Eye (tissue), 1 donor: Measurements from ENCODE around the gene SNRNP25.

Source experiments
- DNase-seq: peaks from one replicate; pipeline ENCODE4 v3.0.0-alpha.2; 2015

SNRNP25 gene

DNA sequence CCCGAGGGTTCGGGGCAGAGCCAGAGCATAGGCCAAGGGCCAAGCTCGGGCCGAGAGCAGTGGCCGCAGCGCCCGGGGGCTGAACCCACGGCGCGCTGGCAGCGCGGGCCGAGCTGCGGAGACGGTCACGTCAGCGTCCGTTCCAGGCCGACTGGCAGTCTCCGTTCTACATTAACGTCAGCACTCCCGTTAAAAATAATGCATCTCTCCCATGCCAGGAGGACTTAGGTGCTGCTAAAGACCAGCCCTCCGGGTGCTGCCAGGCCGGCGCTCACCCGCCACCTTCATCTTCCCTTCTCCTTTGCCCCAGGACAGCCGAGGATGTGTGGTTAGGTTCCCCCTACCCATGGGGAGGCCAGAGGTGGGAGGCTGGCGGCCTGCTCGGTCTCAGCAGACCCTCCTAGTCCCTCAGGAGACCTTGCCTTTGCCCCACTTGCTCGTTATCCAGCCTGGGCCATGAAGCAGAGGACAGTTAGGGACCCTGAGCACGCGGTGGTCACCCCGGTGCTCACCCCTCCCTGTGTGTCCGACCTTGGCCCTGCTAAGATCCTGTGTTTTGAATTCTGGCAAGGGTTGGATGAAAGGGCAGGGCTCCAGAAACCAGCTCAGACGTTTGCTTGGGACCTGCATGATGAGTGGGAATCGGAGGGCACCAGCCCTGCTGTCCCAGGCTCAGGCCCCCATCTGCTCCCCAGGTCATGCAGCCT is 25.0 kb downstream of the SNRNP25 start:
- peak; percentile 62 for DNase-seq

DNA sequence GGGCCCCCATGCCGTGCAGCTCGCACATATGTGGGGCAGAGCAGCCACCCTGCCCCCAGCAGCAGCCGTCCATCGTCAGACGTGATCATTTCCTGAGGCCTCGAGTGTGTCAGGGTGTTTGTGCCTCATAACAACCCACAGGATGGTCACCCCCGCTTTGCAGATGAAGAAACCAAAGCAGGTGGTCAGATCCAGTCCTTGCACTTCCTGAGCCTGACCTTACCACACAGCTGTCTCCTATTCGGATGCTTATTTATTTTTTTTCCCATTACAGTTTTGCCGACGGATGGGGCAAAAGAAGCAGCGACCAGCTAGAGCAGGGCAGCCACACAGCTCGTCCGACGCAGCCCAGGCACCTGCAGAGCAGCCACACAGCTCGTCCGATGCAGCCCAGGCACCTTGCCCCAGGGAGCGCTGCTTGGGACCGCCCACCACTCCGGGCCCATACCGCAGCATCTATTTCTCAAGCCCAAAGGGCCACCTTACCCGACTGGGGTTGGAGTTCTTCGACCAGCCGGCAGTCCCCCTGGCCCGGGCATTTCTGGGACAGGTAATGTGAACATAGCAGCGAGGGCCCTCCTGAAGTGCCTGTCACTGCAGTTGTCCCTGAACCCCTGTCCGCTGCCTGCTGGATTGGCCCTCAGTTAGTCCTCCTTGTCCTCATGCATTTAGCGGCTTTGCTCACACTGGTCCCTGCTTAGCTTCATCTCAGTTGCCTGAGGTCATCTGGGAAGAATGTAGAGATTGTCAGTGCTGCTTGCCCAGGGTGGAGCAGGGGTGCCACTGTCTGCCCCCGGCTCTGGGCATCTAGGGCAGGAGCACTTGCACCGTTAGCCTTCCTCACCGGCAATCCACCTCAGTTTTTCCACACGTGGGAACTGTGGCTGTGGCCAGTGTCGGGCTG is 25.8 kb downstream of the SNRNP25 start:
- no peak for DNase-seq

DNA sequence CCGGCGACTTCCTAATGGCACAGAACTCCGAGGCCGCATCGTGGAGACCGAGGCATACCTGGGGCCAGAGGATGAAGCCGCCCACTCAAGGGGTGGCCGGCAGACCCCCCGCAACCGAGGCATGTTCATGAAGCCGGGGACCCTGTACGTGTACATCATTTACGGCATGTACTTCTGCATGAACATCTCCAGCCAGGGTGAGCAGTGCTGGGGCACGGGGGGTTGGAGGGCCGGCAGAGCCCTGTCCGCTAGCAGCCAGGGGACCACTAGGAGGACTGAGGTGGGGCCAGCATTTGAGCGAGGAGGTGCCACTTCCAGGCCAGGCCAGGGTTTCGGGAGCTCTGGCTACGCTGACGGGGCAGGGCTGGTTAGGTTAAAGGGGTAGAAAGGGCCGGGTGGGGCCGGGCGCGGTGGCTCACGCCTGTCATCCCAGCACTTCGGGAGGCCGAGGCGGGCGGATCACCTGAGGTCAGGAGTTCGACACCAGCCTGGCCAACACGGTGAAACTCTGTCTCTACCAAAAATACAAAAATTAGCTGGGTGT is 29.5 kb downstream of the SNRNP25 start:
- no peak for DNase-seq

DNA sequence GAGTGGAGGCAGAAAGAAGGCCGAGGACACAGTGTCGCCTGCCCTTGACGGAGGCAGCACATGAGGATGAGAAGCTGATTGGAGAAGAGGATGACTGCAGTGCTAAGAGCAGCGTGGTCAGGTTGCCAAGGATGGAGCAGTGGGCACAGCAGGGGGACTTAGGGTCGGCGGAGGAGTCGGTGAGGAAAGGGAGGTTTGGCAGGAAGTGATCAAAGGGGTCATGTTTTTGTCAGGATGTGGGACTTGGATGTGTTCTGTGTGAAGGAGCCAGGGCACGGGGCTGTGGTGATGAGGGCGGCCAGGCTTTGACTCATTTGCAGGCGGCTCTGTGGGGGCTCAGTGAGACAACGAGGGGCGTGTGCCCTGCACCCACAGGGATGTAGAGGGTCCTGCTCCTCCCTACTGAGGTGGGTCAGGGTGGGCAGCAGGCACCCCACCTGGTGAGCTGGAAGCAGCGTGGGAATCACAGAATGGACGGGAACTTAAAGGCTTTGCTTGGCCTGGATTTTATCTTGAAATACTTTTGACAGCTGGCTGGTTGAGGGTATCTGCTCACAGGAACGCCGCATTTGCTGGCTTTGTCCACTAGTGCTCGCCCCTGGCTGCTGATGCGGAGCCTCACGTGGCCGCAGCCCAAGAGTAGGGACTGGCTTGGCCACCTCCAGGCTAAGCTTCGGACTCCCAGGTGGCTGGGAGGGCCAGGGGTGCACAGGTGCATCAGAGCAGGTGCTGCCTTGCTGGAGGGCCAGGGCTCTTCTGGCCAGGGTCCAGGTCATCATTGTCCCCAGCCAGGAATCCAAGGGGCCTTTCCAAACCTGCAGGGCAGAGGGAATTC is 30.4 kb downstream of the SNRNP25 start:
- DNase-seq = no peak

DNA sequence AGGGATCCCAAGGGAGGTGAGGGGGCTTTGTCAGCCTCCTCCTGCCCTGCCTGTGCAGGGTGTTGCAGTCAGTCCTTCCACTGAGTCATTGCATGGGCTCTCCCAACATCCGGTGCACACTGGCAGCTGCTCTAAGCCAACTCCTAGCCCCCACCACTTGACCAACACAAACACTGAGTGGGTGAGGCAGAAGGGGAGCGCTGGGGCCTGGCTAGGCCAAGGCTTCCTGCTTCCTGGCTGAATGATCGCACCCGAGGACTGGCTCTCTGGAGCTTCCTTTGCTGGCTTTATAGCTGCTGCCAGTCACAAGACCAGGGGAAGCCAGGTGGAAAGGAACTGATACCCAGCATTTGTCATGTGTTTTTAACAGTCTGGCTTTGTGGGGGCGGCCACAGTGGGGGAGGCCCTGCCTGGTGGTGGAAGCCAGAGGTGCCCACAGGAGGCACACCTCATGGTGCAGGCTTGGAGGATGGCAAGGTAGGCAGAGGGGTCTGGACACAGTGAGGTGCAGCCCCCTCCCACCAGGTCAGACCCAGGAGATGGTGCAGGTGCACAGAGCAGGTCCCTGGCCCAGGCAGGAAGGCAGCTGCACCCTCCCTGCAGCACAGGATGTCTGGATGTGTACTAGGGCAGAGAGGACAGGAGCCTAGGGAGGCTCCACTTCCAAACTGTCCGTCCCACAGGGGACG is 31.2 kb downstream of the SNRNP25 start:
- DNase-seq = no peak

DNA sequence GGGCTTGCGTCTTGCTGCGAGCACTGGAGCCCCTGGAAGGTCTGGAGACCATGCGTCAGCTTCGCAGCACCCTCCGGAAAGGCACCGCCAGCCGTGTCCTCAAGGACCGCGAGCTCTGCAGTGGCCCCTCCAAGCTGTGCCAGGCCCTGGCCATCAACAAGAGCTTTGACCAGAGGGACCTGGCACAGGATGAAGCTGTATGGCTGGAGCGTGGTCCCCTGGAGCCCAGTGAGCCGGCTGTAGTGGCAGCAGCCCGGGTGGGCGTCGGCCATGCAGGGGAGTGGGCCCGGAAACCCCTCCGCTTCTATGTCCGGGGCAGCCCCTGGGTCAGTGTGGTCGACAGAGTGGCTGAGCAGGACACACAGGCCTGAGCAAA is 31.8 kb downstream of the SNRNP25 start:
- no peak for DNase-seq

DNA sequence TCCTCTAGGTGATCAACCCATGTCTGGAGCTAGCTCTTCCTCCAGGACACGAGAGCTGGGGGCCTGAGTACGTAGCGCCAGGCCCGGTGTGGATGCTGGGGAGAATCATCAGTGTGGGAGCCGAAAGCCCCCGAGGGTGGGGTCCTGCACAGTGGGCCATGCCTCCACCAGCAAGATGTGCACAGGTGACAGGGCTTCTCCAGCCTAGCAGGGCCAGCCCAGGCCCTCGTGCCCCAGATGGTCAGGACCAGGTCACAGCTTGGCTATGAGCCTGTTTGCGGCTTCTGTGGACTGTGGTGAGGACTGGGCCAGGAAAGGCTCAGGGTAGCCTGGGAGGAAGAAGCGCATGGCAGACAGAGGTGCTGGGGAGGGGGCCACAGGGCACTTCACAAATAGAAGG is 32.2 kb downstream of the SNRNP25 start:
- no peak for DNase-seq

DNA sequence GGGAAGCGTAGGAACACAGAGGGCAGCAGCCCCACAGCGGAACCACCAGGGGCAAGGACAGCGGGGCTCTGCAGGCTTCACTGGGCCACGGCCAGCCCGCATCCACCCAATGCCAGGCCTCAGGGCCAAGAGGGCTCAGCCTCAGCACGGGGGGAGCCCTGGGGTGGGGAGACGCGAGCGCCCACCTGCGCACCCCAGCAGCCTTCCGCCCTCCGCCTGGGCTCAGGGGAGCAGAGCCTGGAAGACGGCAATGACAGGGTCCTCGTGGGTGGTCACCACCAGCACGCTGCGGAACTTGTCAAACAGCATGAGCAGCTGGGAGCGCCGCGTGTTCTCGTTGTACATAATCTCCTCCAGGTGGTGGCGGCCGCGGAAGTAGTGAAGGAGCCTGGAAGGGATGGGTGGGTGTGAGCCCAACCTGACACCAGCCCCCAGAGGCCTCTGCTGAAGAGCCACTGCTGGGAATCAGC is 32.9 kb downstream of the SNRNP25 start:
- DNase-seq = no peak

DNA sequence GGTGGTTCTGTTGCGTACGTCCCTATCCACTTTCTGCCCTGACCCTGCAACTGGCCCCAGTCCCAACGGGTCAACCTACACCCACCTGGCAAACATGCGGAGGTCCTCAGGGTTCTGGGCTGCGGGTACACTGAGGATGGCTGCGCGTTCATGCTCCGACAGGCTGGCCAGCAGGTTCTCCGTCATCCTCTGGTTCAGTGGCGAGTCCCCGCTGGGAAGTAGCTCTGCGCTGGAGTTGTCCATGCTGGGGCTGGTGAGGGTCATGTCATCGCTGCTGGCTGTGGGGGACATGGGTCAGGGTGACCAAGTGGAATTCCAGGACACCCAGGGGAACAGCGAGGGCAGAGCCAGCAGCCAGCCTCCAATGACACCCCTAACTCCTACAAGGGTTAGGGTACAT is 35.0 kb downstream of the SNRNP25 start:
- DNase-seq = no peak

DNA sequence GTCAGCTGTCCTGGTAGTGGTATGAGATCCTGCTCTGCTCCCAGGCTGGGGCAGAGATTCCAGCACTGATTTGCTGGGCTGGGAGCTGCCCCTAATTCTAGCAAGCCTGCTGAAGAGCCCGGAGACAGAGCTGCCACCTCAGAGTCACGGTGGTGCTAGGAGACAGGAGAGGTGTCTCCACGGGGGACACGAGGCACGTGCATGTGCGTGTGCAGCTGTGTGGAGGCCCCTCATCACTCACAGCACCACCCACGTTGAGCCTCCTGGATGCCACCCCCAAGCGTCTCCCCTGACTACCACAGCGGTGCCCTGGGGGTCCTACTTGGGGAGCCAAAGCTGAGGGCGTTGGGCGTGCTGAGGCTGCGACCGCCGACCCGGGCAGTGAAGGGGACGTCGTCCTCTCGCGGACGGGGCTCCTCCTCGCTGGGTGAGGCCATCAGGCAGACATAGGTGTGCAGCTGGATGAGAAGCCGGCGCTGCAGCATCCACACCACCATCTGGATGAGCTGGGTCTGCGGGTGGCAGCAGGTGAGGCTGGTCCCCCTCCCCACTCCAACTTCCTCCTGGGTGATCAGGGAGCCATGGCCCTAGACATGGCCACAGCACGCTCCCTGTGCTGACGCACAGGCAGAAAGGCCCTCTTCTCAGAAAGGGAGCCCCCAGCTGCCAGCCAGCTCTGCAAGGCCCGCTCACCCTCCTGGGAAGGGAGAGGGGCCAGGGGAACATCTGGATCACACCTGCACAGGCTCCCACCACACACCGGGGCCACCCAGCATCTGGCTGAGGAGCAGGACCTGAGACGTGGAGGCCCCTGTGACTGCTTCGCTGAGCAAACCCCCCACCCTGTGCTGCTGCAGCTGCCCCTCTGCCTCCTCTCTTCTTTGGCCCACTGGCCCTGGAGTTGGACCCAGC is 36.0 kb downstream of the SNRNP25 start:
- no peak for DNase-seq

DNA sequence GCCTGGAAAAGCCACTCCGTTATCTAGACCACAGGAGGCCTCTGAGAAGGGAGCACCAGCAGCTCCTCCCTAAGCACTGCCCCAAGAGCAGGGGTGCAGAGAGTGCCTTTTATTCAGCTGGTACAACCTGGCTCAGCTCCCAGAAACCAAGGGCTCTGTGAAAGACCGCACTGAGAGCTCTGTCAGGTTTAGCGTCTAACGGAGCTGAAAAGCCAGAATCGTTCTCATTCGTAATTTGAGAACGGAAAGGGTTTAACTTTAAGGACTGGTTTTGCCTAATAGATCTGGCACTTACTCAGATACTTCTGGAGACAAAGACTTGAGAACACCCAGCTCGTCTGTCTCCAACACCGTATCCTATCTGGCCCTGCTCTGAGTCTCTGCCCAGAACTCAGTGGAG is 37.9 kb downstream of the SNRNP25 start:
- DNase-seq = no peak

DNA sequence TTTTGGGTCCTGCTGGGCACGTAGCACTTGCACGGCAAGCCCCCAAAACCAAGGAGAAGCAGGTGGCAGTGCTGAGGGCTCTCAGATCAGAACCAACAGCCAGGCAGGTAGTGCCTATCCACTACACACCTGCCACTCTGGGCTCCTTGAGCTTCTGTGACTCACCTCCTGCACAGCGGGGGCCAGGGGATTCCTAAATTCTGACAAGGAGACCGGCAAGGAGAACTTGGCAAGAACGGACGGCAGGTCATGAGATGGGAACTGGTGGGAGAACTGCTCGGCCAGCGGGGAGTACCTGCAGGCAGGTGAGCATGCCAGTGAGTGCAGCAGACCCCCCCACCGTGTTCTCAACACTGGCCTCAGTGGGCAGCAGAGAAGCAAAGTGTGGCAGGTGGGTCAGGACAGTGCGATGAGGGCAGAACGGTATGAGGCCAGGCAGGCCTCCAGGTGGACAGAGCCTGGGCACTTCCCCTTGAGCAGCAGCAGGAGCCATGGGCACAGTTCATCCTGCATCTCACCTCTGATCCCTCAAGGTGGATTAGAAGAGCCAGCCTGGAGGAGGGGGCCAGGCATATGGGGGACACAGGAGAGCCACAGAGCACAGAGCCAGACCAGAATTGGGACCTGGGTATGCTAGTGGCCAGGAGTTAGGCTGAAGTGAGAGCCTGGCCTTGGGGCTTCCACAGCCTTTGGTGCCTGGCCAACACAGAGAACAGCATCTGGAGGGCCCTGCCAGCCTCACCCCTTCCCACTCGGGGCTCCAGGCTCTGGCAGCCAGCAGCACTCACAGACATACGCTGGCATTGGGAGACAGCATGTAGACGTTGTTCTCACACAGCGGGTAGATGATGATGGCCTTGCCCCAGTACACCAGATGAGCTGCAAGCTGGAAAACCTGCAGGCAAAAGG is 39.1 kb downstream of the SNRNP25 start:
- DNase-seq = no peak

DNA sequence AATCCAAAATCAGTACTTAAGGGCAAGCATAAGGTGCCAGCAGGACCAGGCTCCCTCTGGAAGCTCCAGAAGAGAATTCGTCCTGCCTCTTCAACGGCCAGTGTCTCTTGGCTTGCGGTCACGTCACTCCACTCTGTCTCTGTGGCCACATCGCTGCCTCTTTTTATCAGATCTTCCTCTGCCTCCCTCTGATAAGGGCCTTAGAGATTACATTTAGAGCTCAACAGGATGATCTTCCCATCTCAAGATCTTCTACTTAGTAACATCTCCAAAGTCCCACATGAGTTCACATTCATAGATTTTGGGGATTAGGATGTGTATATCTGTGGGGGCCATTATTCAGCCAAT is 41.3 kb downstream of the SNRNP25 start:
- DNase-seq = no peak

DNA sequence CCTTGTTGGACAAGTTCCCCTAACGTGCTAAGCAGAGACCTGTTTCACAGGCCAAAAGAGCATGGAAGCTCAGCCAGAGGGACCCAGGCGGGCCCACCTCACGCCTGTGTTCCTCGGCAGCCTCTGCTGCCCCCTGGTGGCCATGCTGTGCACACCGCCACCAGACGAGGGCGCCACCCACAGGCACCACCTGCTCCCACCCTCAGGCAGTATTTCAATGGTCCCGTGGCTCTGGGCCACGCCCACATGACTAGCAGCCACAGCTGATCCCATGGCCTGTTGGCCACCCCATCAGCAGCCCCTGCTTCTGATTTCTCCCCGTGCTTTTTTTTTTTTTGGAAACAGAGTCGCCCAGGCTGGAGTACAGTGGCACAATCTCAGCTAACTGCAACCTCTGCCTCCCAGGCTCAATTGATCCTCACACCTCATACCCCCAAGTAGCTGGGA is 43.3 kb downstream of the SNRNP25 start:
- DNase-seq = peak; percentile 89

DNA sequence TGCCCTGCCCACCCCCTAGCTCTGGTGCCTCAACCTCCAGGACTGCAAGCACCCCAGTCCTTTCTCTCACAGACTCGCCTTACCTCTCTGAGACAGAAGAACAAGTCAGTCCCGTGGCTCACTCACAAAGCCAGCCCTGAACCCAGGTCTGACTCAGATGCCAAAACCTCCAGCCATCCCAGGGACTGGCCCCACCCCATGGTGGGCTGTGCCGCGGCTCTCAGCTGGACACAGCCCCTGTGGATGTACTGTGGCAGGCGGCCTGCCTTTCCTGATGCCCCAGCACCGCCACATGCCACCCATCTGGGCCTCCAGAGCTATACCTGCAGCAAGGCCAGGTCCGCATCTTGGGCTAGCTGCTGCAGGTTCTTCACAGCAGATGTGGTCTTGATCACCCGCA is 44.2 kb downstream of the SNRNP25 start:
- DNase-seq = no peak

DNA sequence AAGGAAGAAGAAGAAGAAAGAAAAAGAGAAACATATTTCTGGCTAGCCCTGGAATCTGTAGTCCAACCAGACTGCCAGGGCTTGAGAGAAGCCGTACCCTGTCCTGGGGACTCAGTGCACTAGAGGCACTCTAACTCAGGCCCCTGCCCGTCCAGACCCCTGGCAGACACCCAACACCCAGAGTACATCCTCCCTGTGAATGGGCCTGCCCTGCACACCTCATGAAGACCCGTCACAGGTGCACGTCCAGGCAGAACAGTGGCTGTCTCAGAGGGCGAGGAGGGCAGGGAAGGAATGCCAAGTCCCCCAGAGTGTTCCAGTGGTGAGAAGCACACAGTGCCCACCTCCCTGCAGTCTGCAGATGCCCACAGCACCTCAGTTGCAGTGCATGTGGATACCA is 47.4 kb downstream of the SNRNP25 start:
- no peak for DNase-seq

DNA sequence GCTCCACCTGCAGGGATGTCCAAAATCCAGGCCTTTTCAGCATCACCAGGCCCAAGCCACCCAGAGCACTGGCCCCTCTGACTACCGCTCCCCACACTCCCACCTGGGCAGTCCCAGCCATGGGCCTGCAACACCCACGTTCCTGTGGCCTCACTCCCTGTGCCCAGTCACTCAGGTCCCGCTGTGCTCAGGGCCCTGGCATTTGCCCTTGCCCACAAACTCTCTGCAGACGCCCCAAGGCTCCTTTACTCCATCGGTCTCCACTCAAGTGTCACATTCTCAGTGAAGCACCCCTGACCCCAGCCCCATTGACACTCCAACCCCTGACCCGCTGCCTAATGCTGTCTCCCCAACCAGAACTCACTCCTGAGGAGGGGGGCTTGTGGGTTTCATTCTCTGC is 48.0 kb downstream of the SNRNP25 start:
- no peak for DNase-seq

DNA sequence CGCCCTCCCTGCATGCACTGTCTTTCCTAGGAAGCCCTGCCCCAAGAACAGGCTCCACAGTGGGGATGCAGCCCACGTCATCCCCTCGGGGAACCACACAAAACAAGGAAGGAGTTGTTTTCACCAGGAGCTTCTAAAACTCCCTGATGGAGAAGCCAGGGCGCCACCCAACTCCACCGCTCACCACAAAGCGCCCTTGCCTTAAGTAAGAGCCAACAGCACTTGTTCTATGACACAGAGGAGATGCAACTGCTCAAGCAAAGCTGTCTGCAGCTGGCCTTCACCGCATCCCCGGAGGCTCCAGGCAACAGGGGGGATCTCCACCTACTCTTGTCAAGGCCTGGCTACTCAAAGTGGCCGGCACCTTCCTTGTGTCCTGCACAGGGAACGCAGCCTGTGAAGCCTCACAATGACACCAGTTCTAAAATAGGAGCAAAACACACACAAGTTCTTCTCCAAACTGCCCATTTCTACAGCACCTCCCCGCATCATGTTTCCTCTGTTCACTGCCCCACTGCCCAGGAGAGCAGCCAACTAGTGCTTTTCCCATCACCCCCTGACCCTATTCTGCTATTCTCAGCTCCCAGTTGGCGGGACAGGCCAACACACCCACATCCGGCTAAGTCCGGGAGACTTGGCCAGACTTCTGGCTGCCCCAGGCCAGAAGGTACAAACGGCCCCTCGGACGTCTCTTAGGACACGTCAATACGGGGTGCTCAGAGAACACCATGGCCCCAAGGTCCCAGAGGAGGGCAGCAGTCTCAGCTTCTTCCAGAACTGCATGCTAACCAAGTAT is 48.6 kb downstream of the SNRNP25 start:
- DNase-seq = no peak

DNA sequence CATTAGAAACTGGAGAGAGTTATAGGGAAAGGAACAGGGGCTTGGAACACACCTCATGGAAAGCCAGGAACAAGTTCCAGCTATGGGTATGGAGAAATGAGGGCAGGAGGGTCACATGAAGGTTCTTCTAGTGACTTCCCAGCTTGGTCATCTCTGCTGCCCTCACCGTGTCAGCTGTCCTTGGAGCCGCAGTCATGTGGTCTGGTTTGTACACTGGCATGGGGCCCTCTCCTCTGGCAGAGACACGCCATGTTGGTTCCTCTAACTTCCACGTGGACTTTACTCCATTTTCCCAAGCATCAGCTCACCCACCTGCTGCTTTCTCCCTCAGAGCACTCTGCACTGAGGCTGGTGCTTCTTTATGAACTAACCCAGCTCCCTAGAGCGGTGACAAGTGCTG is 50.7 kb downstream of the SNRNP25 start:
- DNase-seq = no peak
